Stomach (tissue), 4 donors: ENCODE results near the gene UBE3A.

Source experiments
- CTCF ChIP-seq, 7 experiments: fragments of 450-650 bp in 4 of 7; fragments of 200-600 bp in 3 of 7; sonication (generic) in 3 of 7; IDR thresholded peaks; one replicate each; pipeline ENCODE4 v1.5.1; 2016 to 2019; ENCODE audit warnings: antibody characterized with exemption in 7 of 7, control low read depth in 2 of 7, mild to moderate bottlenecking in 1 of 7
- EP300 ChIP-seq: sonication (generic); formaldehyde crosslinking; IDR thresholded peaks from one replicate; pipeline ENCODE4 v1.6.1; 2017; ENCODE audit warnings: antibody characterized with exemption
- POLR2AphosphoS5 ChIP-seq, 3 donors: sonication (generic); formaldehyde crosslinking; IDR thresholded peaks; one replicate each; pipeline ENCODE4 v1.6.1; 2016; ENCODE audit warnings: antibody characterized with exemption in 3 of 3

GRCh38 chr15:25335279-25335678 lies 103.5 kb downstream of the UBE3A start:
- TF ChIP-seq CTCF (IDR thresholded peaks at IDR 0.05) (no peak), EP300 (no peak), POLR2AphosphoS5 (IDR thresholded peaks at IDR 0.05) (no peak)
